Coronary artery (tissue), 2 donors: Measurements from ENCODE around the gene CTSF.
A peak's percentile ranks its signal among the peaks of the same experiment; 100 is the strongest.

Source experiments
- DNase-seq: peaks from one replicate; pipeline ENCODE4 v3.0.0-alpha.2; 2017; ENCODE audit warnings: low spot score
- H3K27ac ChIP-seq, 2 donors: fragments of 200-600 bp; sonication (generic); one replicate each; pipeline ENCODE4 v1.5.1; 2016 to 2019
- H3K4me3 ChIP-seq: fragments of 200-600 bp; sonication (generic); 2 replicates; pipeline ENCODE4 v1.5.1; 2016; ENCODE audit warnings: mild to moderate bottlenecking, moderate library complexity
- CTCF ChIP-seq: fragments of 200-600 bp; sonication (generic); IDR thresholded peaks from one replicate; pipeline ENCODE4 v1.5.1; 2019; ENCODE audit warnings: antibody characterized with exemption

Gene CTSF

DNA sequence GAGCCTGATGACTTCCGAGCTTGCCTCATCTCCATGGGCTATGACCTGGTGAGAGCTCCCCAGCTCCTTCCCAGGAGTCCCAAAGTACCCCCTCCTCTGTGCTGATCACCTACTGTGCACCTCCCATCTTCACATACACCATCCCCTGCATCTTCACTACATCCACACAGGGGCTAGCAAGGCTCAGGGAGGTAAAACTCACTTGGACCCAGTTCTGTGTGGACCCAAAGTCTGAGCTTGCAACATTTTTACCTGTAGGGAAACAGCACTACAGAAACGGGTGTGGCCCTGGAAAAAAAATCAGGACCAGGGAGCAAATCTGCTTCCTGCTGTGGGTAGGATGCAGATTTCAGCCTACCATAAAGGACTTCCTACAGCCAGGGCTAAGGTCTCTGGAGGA lies 6.1 kb downstream of the CTSF start:
- no peak overlapping the region for H3K27ac ChIP-seq
- DNase-seq: peak; percentile 53
- no peak overlapping the region for H3K4me3 ChIP-seq
- TF ChIP-seq CTCF: no peak

- TF ChIP-seq CTCF: no peak
- Histone ChIP-seq H3K4me3 (no peak overlapping the region), H3K27ac (no peak overlapping the region)
- DNase-seq: no peak
Measured at GRCh38 chr11:66561975-66562248, 6.5 kb downstream of the CTSF start.

DNA sequence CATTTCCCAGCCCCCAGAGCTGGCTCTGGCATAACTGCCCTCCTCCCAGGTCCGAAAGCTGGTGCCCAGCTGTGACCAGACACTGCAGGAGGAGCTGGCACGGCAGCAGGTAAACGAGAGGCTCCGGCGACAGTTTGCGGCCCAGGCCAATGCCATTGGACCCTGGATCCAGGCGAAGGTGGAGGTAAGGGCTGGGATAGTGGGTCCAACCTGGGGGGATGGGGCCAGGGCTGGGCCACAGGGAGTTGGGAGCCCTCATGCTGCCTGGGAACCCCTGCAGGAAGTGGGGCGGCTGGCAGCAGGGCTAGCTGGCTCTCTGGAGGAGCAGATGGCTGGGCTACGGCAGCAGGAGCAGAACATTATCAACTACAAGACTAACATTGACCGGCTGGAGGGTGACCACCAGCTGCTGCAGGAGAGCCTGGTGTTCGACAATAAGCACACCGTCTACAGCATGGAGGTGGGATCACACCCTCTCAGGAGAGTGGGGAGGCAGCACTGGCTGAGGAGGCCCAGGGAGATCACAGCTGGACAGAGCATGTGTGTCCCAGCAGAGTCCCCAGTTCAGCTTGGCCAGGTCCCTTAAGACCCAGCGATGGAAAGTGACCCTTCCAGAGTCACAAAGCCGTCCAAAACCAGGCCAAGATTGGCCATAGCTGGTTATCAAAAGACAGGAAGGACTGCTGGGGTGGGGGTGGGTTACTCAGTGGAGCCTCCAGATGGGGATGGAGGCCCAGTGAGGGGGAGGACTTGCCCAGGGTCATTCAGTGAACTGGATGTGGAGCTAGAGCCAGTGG lies 7.0 kb downstream of the CTSF start:
- Histone ChIP-seq H3K27ac (no peak overlapping the region), H3K4me3 (no peak overlapping the region)
- no peak for TF ChIP-seq CTCF
- peak; percentile 70 for DNase-seq

- DNase-seq: peak; percentile 70
- peak overlapping the region in 1 of 2 donors; percentile 1 for H3K27ac ChIP-seq
- no peak overlapping the region for H3K4me3 ChIP-seq
- TF ChIP-seq CTCF: no peak
Measured at GRCh38 chr11:66559866-66560676, 8.3 kb downstream of the CTSF start.

DNA sequence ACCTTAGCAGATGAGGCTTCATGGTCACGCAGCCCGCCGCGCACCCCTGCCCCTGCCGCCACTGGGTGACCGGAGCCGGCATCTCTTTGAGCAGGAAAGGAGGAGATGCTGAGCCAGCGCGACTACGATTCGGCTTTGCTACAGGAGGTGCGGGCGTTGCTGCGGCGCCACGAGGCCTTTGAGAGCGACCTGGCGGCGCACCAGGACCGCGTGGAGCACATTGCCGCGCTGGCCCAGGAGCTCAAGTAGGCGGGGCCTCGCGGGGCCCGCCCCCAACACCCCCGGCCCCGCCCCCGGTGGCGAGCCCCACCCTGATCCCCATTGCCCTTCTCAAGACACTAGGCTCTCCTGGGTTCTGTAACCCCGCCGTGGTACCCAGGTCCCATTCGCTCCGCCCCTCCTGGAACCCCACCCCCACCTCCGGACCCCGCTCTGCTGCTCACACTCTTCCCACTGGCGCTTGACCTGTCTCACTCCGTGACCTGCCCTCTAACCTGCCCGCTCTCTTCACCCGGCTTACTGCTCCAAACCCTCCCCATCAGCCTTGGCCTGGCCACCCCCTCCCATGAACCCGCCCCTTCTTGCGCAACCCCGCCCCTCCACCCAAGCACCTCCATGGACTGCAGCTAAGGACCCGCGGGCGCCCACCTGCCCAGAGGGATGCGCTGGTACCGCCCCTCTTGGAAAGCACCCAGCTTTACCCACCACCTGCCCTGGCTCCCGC lies 9.1 kb downstream of the CTSF start:
- peak; percentile 61 for DNase-seq
- TF ChIP-seq CTCF: no peak
- Histone ChIP-seq H3K27ac (peak overlapping the region in 1 of 2 donors; percentile 1), H3K4me3 (peak overlapping the region; percentile 57)

DNA sequence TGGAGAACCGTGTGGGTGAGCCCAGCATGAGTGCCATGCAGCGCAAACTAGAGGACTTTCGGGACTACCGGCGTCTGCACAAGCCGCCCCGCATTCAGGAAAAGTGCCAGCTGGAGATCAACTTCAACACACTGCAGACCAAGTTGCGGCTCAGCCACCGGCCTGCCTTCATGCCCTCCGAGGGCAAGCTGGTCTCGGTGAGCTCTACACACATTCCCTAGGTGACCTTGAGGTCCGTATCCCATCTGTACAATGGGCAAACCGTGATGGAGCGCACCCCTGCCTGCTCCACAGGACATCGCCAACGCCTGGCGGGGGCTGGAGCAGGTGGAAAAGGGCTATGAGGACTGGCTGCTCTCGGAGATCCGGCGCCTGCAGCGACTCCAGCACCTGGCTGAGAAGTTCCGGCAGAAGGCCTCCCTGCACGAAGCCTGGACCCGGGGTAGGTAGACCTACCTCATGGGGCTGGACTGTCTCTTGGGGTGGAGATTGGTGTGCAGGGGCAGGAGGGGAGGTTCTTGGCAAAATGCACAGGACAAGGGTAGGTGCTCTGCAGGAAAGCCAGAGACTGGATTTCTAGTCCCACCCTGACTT lies 10.6 kb downstream of the CTSF start:
- DNase-seq: peak; percentile 70
- no peak overlapping the region for H3K4me3 ChIP-seq
- TF ChIP-seq CTCF: no peak
- no peak overlapping the region for H3K27ac ChIP-seq
